Neural progenitor cell (in vitro differentiated cells): ENCODE results near the gene SEPSECS. TPM values are rescaled to one million over a fixed set of nuclear protein-coding genes. Genes with fewer than 3 reads are reported as not detected.

Source experiments
- DNase-seq: peaks from one replicate; pipeline ENCODE4 v3.0.0-alpha.2; 2016; ENCODE audit warnings: low spot score
- H2AFZ ChIP-seq: fragments of 200-600 bp; sonication (generic); replicated peaks from 2 replicates; pipeline ENCODE4 v1.6.1; 2016; ENCODE audit warnings: antibody characterized with exemption
- H3F3A ChIP-seq: fragments of 200-600 bp; sonication (generic); 2 replicates; pipeline ENCODE4 v1.6.1; 2016; ENCODE audit warnings: antibody characterized with exemption, low read depth
- H3K27ac ChIP-seq: fragments of 200-600 bp; sonication (generic); 2 replicates; pipeline ENCODE4 v1.5.1; 2016; ENCODE audit warnings: mild to moderate bottlenecking
- H3K27me3 ChIP-seq: fragments of 200-600 bp; sonication (generic); 2 replicates; pipeline ENCODE4 v1.6.1; 2016; ENCODE audit warnings: mild to moderate bottlenecking, moderate library complexity
- H3K36me3 ChIP-seq: fragments of 200-600 bp; sonication (generic); 2 replicates; pipeline ENCODE4 v1.5.1; 2016
- H3K4me1 ChIP-seq: fragments of 200-600 bp; sonication (generic); 2 replicates; pipeline ENCODE4 v1.6.1; 2016; ENCODE audit warnings: mixed run types
- H3K4me2 ChIP-seq: fragments of 200-600 bp; sonication (generic); 2 replicates; pipeline ENCODE4 v1.6.1; 2016
- H3K4me3 ChIP-seq: fragments of 200-600 bp; sonication (generic); 2 replicates; pipeline ENCODE4 v1.5.1; 2016
- H3K79me2 ChIP-seq: fragments of 200-600 bp; sonication (generic); 2 replicates; pipeline ENCODE4 v1.6.1; 2016; ENCODE audit warnings: low read depth
- H3K9ac ChIP-seq: fragments of 200-600 bp; sonication (generic); 2 replicates; pipeline ENCODE4 v1.6.1; 2016
- H3K9me3 ChIP-seq: fragments of 200-600 bp; sonication (generic); 2 replicates; pipeline ENCODE4 v1.5.1; 2016; ENCODE audit warnings: low read depth
- H4K20me1 ChIP-seq: fragments of 200-600 bp; sonication (generic); 2 replicates; pipeline ENCODE4 v1.6.1; 2016; ENCODE audit warnings: low read depth
- H3K27ac Mint-ChIP-seq: 3 replicates; pipeline ENCODE4 v1.8.0; 2021; ENCODE audit warnings: mixed read lengths
- H3K27me3 Mint-ChIP-seq: 2 replicates; pipeline ENCODE4 v1.8.0; 2022; ENCODE audit warnings: low read depth, mild to moderate bottlenecking, inconsistent platforms, moderate library complexity, mixed read lengths; ENCODE audit not compliant: insufficient read depth
- H3K36me3 Mint-ChIP-seq: 3 replicates; pipeline ENCODE4 v1.8.0; 2021; ENCODE audit warnings: mixed read lengths
- H3K4me1 Mint-ChIP-seq: 3 replicates; pipeline ENCODE4 v1.8.0; 2021; ENCODE audit warnings: mixed read lengths
- H3K4me3 Mint-ChIP-seq: 3 replicates; pipeline ENCODE4 v1.8.0; 2021; ENCODE audit warnings: mild to moderate bottlenecking, moderate library complexity, mixed read lengths
- H3K9me3 Mint-ChIP-seq: 3 replicates; pipeline ENCODE4 v1.8.0; 2020; ENCODE audit warnings: mixed read lengths
- CTCF ChIP-seq: fragments of 200-600 bp; sonication (generic); IDR thresholded peaks from 2 replicates; pipeline ENCODE4 v1.5.1; 2017; ENCODE audit warnings: antibody characterized with exemption, mild to moderate bottlenecking
- EZH2 ChIP-seq: fragments of 200-600 bp; sonication (generic); IDR thresholded peaks from 2 replicates; pipeline ENCODE4 v1.6.1; 2017; ENCODE audit warnings: antibody characterized with exemption, mild to moderate bottlenecking, moderate library complexity
- EZH2phosphoT487 ChIP-seq: fragments of 200-600 bp; sonication (generic); IDR thresholded peaks from 2 replicates; pipeline ENCODE4 v1.6.1; 2017; ENCODE audit warnings: antibody characterized with exemption
- total RNA-seq: library from RNA; depleted of rRNA; stranded (reverse); fragments of >200 nt; gene quantifications from 2 replicates; pipeline ENCODE4 v1.2.3, GENCODE V29; 2015; ENCODE audit warnings: low replicate concordance

The SEPSECS gene
- total RNA-seq, 1 donor from 2014 or later, result 24.5 TPM

- Histone ChIP-seq H3K27me3 (no peaks in the 10 kb centered on the region), H3K36me3 (no peaks in the 10 kb centered on the region), H3K4me1 (no peaks in the 10 kb centered on the region), H3F3A (peaks cover 7% of the 10 kb centered on the region), H3K79me2 (no peaks in the 10 kb centered on the region), H3K9ac (no peak overlapping the region), H4K20me1 (no peaks in the 10 kb centered on the region), H3K4me2 (no peak overlapping the region), H3K27ac (no peak overlapping the region), H2AFZ (no peak overlapping the region), H3K4me3 (no peak overlapping the region), H3K9me3 (no peaks in the 10 kb centered on the region)
- Mint-ChIP-seq H3K9me3 (peaks cover 18% of the 10 kb centered on the region), H3K27ac (no peak overlapping the region), H3K27me3 (no peaks in the 10 kb centered on the region), H3K36me3 (peaks cover 9% of the 10 kb centered on the region), H3K4me3 (no peak overlapping the region), H3K4me1 (peaks cover 28% of the 10 kb centered on the region)
- TF ChIP-seq EZH2phosphoT487 (no peak), CTCF (no peak), EZH2 (no peak)
- DNase-seq, result no peak
Observed at GRCh38 chr4:25096251-25096980, 63.8 kb downstream of the SEPSECS start.

DNA sequence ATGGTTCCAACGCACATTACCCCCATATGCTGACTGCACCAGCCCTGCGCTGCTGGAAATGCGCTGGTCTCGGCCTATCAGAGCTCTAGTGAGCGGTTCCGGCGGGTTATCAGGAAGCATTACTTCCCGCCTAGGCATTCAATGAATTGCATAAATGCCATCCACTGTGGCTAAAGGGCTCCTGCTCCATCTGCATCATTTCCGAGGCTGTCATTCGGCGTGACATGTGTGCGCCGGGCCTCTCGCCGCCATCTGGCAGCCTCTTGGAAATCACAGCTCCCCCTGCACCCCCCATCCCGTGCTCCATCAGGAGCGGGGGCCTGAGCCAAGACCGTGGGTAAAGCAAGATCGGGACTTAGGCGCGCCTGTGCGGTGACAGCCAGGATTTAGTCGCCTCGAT lies 64.4 kb downstream of the SEPSECS start:
- H3K27ac Mint-ChIP-seq, result no peak overlapping the region
- no peaks in the 10 kb centered on the region for H3K9me3 ChIP-seq
- H3K4me3 Mint-ChIP-seq, result no peak overlapping the region
- TF ChIP-seq EZH2phosphoT487, result no peak
- no peak for TF ChIP-seq EZH2
- TF ChIP-seq CTCF, result no peak
- no peaks in the 10 kb centered on the region for H3K4me1 ChIP-seq
- no peak overlapping the region for H3K27ac ChIP-seq
- H3K36me3 ChIP-seq, result no peaks in the 10 kb centered on the region
- no peak overlapping the region for H3K4me3 ChIP-seq
- no peak overlapping the region for H3K9ac ChIP-seq
- H3F3A ChIP-seq, result peaks cover 7% of the 10 kb centered on the region
- peaks cover 15% of the 10 kb centered on the region for H3K9me3 Mint-ChIP-seq
- peaks cover 28% of the 10 kb centered on the region for H3K4me1 Mint-ChIP-seq
- no peak overlapping the region for H3K4me2 ChIP-seq
- H3K27me3 Mint-ChIP-seq, result no peaks in the 10 kb centered on the region
- no peak overlapping the region for H2AFZ ChIP-seq
- no peaks in the 10 kb centered on the region for H4K20me1 ChIP-seq
- no peaks in the 10 kb centered on the region for H3K79me2 ChIP-seq
- H3K27me3 ChIP-seq, result no peaks in the 10 kb centered on the region
- H3K36me3 Mint-ChIP-seq, result peaks cover 9% of the 10 kb centered on the region
- DNase-seq, result no peak

- no peak overlapping the region for H2AFZ ChIP-seq
- Mint-ChIP-seq H3K4me1 (peaks cover 30% of the 10 kb centered on the region), H3K36me3 (peaks cover 9% of the 10 kb centered on the region), H3K27ac (peak overlapping the region; percentile 87), H3K4me3 (no peak overlapping the region), H3K27me3 (peaks cover 2% of the 10 kb centered on the region), H3K9me3 (peaks cover 15% of the 10 kb centered on the region)
- H3K4me3 ChIP-seq, result no peak overlapping the region
- peaks cover 7% of the 10 kb centered on the region for H3F3A ChIP-seq
- no peaks in the 10 kb centered on the region for H3K79me2 ChIP-seq
- TF ChIP-seq EZH2, result no peak
- no peak for TF ChIP-seq EZH2phosphoT487
- no peak for TF ChIP-seq CTCF
- peak; percentile 21 for DNase-seq
- no peaks in the 10 kb centered on the region for H3K9me3 ChIP-seq
- H3K4me2 ChIP-seq, result peak overlapping the region; percentile 22
- no peaks in the 10 kb centered on the region for H3K36me3 ChIP-seq
- H3K9ac ChIP-seq, result no peak overlapping the region
- no peaks in the 10 kb centered on the region for H3K4me1 ChIP-seq
- H4K20me1 ChIP-seq, result no peaks in the 10 kb centered on the region
- no peaks in the 10 kb centered on the region for H3K27me3 ChIP-seq
- H3K27ac ChIP-seq, result no peak overlapping the region
Observed at GRCh38 chr4:25092139-25092538, 68.1 kb downstream of the SEPSECS start.
